Tibial artery (tissue), 4 donors: ENCODE measurements around the gene TEX2.
A peak's percentile ranks its signal among the peaks of the same experiment; 100 is the strongest.

Source experiments
- DNase-seq, 2 donors: peaks; one replicate each; pipeline ENCODE4 v3.0.0-alpha.2; 2019
- H3K27ac ChIP-seq, 2 donors: fragments of 200-600 bp; sonication (generic) in 1 of 2; 1 replicate in 1 of 2; 2 replicates in 1 of 2; pipeline ENCODE4 v1.5.1; 2018 to 2019; ENCODE audit warnings: mild to moderate bottlenecking in 1 of 2
- H3K27me3 ChIP-seq, 2 donors: fragments of 200-600 bp; sonication (generic) in 1 of 2; one replicate each; pipeline versions ENCODE4 v1.5.1 to v1.6.0; 2016 to 2019
- H3K36me3 ChIP-seq, 3 donors: fragments of 200-600 bp; sonication (generic) in 2 of 3; one replicate each; pipeline ENCODE4 v1.5.1; 2016 to 2019; ENCODE audit warnings: mild to moderate bottlenecking in 2 of 3
- H3K4me1 ChIP-seq, 4 donors: fragments of 200-600 bp; sonication (generic) in 2 of 4; 1 replicate in 3 of 4; 2 replicates in 1 of 4; pipeline ENCODE4 v1.5.1; 2016 to 2019
- H3K4me3 ChIP-seq, 2 donors: fragments of 200-600 bp; sonication (generic) in 1 of 2; 1 replicate in 1 of 2; 2 replicates in 1 of 2; pipeline ENCODE4 v1.5.1; 2018 to 2019; ENCODE audit warnings: mild to moderate bottlenecking in 2 of 2
- H3K9me3 ChIP-seq, 3 donors: fragments of 200-600 bp; sonication (generic) in 1 of 3; one replicate each; pipeline ENCODE4 v1.5.1; 2016 to 2019
- CTCF ChIP-seq, 2 experiments: fragments of 200-600 bp in 1 of 2; fragments of 450-650 bp in 1 of 2; IDR thresholded peaks; one replicate each; pipeline ENCODE4 v1.5.1; 2017 to 2019; ENCODE audit warnings: antibody characterized with exemption in 2 of 2, mild to moderate bottlenecking in 1 of 2, moderate library complexity in 1 of 2
- intact Hi-C: fragments of 100-400 bp; cut with DNase I; formaldehyde crosslinking; loops from one replicate; pipeline ENCODE4 v1.15.0; 2023; ENCODE audit warnings: low total_unique reads

The TEX2 gene

GRCh38 chr17:64252831-64253230 is 10.2 kb downstream of the TEX2 start:
- Histone ChIP-seq H3K4me1 (peaks cover 0 to 46% (median 9%) of the 10 kb centered on the region in 4 donors), H3K4me3 (no peak overlapping the region), H3K27ac (no peak overlapping the region), H3K9me3 (no peaks in the 10 kb centered on the region), H3K27me3 (no peaks in the 10 kb centered on the region), H3K36me3 (no peaks in the 10 kb centered on the region)
- TF ChIP-seq CTCF (IDR thresholded peaks at IDR 0.05), result no peak
- DNase-seq, result no peak
- intact Hi-C loops, result no loop called here

GRCh38 chr17:64250233-64250835 is 12.7 kb downstream of the TEX2 start:
- H3K27ac ChIP-seq, result no peak overlapping the region
- no peak for DNase-seq
- no peak for TF ChIP-seq CTCF (IDR thresholded peaks at IDR 0.05)
- intact Hi-C loops, result no loop called here
- no peaks in the 10 kb centered on the region for H3K27me3 ChIP-seq
- H3K36me3 ChIP-seq, result no peaks in the 10 kb centered on the region
- no peaks in the 10 kb centered on the region for H3K9me3 ChIP-seq
- no peak overlapping the region for H3K4me3 ChIP-seq
- H3K4me1 ChIP-seq, result peaks cover 0 to 27% (median 4%) of the 10 kb centered on the region in 4 donors

- no peaks in the 10 kb centered on the region for H3K36me3 ChIP-seq
- H3K4me3 ChIP-seq, result no peak overlapping the region
- TF ChIP-seq CTCF (IDR thresholded peaks at IDR 0.05), result no peak
- H3K4me1 ChIP-seq, result peaks cover 0 to 41% (median 24%) of the 10 kb centered on the region in 4 donors
- intact Hi-C loops, result no loop called here
- H3K27ac ChIP-seq, result no peak overlapping the region
- no peak for DNase-seq
- H3K9me3 ChIP-seq, result no peaks in the 10 kb centered on the region
- no peaks in the 10 kb centered on the region for H3K27me3 ChIP-seq
Measured at GRCh38 chr17:64247836-64248235, 15.2 kb downstream of the TEX2 start.

GRCh38 chr17:64245218-64246145 is 17.6 kb downstream of the TEX2 start:
- Histone ChIP-seq H3K4me1 (peaks cover 0 to 48% (median 36%) of the 10 kb centered on the region in 4 donors), H3K4me3 (no peak overlapping the region), H3K27me3 (no peaks in the 10 kb centered on the region), H3K27ac (no peak overlapping the region), H3K9me3 (no peaks in the 10 kb centered on the region), H3K36me3 (no peaks in the 10 kb centered on the region)
- no peak for DNase-seq
- TF ChIP-seq CTCF (IDR thresholded peaks at IDR 0.05), result no peak
- intact Hi-C loops, result no loop called here

GRCh38 chr17:64244165-64244564 is 18.9 kb downstream of the TEX2 start:
- no peaks in the 10 kb centered on the region for H3K27me3 ChIP-seq
- no peak for TF ChIP-seq CTCF (IDR thresholded peaks at IDR 0.05)
- no peak overlapping the region for H3K4me3 ChIP-seq
- intact Hi-C loops, result no loop called here
- H3K4me1 ChIP-seq, result peaks cover 0 to 60% (median 37%) of the 10 kb centered on the region in 4 donors
- no peaks in the 10 kb centered on the region for H3K36me3 ChIP-seq
- H3K9me3 ChIP-seq, result no peaks in the 10 kb centered on the region
- peak overlapping the region; percentile 60 to 63 for H3K27ac ChIP-seq
- no peak for DNase-seq
